NOMO-1 (cell line): ENCODE data around the gene DLGAP1.
"Not testable (repeated sequence)": the region's sequence is repeated elsewhere in the genome, so short reads cannot be mapped to it uniquely, and the experiment has no call there.

ENCODE experiments used
- DNase-seq, 2 experiments: peaks; one replicate each; lab custom pipeline; 2025; ENCODE audit not compliant: unreplicated experiment in 2 of 2; lab: John Stamatoyannopoulos, UW

The DLGAP1 gene

DNA sequence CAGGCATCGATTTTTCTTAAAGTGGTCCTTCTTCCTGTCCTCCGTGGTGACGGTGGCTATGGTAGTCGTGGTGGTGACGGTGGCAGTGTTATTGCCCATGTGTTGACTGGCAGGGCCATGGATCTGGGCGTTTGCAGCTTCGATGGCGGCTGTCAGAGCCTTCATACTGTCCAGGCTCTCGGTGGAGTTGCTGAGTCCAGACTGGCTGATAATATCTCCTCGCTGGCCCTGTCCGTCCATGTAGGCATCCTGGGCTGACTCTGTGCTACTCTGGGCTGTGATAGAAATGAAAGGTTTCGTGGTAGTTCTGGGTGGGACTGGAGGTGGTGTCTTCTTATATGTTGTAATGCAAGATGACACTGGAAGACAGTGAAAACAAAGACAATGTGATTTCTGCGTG lies 873.2 kb downstream of the DLGAP1 start:
- no peak for DNase-seq

DNA sequence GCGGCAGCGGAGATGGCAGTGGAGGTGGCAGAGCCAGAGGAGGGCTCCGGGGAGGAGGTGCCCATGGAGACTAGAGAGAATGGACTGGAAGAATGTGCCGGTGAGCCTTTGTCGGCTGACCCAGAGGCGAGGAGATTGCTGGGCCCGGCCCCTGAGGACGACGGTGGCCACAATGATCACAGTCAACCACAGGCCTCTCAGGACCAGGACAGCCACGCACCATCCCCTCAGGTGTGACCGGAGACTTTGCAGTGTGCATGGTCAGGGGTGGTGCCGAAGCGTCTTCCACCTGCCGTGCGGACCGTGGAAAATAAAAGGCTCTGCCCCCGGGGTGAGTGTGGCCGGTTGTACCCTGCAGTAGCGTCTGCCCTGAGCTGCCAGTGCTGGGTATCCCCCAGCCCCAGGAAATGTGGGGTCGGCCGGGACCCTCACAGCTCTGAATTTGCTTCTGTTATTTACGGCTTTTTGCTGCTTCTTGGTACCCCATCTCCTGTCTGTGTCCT lies 874.5 kb downstream of the DLGAP1 start:
- DNase-seq = not testable (repeated sequence)

DNA sequence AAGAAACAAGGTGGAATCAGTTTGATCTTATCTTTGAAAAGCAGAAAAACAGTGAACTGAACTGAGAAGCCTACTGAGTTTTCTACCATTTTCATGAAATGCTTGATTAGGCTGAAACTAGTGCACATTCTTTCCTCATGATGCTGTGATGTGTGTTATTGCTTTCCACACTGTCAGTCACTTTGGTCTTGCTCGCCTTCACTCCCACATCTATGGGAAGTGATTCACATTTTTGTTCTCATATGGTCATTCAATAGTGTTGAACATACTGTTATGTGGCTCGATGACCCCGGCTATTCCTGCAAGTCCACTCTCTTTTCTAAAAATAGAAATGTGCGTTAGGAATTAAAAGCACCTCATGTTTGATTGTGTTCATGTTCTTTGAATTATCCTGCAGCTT lies 875.4 kb downstream of the DLGAP1 start:
- no peak for DNase-seq

DNA sequence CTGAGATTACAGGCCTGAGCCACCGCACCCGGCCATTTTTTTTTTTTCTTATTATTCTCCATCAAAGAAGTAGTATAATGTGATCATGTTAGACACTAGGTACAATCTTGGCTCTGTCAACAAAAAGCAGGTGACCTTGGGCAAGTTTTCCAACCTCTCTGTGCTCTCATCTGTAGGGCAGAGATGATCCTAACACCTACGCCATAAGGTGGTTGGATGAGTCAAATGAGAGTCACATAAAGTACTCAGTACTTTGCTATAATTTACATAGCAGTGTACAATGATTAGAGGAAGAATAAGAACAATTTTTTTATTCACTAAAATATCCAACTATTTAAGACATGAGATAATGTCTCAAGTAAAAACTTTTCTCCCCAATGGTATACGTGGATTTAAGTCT lies 876.5 kb downstream of the DLGAP1 start:
- no peak for DNase-seq

DNA sequence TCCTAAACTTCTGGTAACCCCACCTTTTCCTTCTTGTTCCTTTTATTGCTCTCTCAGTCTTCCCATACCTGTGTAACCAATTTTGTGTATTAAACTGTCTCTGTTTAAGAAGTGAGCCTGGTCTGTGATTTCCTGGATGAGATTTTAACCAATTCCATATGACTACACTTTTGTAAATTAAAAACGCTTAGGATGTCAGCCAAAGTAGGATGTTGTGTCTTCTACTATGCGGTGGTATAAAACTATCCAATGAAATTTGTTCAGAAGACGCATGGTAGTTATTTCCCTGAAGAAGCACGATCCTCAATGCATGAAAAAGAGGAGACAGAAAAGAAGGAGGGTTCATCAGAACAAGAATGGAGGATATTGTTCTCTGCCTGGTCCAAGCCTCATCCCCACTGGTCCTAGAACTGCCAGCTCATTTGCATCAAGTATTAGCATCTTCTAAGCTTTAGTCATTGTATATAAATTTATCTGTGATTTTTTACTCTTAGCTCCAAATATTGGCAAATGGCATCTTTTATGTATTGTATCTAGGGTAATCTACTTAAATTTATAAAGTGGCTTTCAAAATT lies 877.7 kb downstream of the DLGAP1 start:
- DNase-seq = no peak

DNA sequence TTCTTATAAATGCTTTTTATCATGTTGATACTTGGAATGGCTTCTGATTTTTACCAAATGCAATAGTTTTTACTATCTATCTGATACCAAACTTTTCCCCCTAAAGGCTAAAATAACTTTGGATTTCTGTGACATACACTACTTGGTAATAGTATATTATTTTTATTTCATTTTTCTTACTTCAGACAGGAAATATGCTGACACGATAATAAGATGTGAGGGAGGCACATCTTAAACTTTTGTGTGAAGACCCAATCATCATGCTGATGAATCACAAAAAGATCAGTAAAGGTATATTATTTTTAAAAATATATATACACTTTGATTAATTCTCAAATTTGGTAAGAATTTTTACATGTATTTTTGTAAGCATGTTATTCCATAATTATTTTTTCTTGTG lies 882.3 kb downstream of the DLGAP1 start:
- no peak for DNase-seq

DNA sequence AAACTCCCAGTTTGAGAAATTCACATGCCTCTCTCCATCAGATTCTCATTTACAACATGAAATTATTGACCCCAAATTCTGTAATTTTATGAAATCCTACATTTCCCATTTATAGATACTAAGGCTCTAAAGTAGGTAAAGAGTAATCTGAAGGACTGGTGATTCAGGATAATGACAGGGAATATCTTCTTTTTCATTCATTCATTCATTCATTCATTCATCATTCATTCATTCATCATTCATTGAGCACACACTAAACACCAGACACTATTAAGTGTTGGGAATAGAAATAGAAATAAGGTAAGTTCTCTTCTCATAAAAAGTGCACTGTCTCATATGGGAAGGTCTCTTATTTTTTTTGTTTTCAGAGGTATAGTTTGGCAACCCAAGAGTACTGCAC lies 888.3 kb downstream of the DLGAP1 start:
- no peak for DNase-seq

DNA sequence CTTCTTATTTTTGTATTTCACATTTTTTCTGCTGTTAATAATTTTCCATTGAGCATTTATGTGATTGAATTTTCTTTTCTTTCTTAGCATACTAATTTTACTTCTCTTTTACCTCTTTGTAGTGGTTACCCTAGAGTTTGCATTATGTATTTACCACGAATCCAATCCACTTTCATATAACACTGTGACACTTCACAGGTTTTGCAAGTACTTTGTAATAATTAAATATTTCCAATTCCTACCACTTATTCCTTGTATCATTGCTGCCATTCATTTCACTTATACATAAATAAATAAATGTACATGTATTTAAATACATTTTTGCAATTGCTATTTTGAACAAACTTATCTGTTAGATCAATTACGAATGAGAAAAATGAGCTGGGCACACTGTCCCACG lies 894.4 kb downstream of the DLGAP1 start:
- no peak for DNase-seq

DNA sequence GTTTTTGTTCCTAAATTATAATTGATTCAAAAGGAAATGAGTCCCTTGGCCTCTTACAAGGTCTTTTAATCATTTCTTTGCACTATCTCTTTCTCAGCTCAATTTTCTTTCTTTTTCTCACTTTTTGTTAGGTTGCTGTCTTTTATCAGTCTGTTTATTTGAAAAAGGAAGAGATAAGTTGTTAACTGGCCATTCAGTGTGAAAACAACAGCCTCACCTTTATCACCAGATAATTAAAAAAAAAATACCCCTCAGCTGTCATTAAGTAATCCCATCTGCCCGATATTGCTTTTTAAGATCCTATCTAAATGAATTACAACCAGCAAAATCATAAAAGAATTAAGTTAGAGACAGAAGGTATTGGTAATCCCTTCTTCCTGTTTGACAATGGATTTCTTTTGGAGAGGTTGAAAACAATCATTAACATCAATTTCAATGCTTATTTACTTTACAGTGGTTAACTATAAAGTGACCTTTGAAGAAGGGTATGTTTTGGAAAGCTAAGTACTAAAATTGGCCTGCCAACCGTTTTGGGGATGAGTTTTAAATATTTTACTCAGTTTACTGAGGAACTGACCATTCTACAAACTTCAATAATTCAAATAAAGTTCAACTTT lies 900.2 kb downstream of the DLGAP1 start:
- DNase-seq = no peak

DNA sequence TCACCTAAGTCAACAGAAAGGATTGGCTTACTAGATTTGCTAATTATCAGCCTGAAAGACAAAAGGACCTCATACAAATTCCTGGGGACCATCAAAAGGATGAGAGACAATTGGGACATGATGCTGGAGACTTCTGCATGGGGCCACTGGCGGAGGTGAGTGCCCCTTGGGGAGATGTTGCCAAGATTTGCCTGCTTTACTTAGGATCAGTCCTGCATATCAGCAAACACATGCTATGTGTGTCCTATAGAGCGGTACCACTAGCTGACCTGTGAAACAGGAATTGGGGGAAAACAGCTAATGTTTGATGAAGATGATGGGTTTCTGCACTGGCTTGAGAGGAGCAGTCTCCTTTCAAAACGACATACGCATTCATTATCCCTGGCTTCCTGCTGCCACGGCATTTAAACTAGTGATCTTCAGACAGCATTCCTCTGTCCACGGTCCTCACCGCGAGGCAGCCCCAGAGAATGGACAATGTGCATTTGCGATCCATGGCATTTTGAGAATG lies 901.0 kb downstream of the DLGAP1 start:
- DNase-seq = no peak

DNA sequence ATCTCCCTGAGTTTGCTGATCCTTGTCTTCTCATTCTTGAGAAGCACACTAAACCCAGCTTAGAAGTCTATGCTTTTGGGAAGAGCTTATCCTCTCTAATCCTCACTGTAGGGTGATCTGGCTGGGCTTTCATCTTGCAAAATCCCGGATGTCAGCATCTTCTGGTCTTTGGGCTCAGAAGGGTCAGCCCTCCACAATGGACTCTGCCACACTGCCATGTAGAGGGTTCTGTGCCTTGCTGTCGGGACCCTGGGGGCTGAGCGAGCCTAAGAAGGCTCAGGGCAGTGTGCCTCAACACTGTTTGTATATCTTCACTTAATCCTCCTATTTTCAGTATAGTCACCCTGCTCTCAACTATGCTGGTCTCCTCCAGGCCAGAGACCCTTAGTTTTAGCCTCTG lies 902.8 kb downstream of the DLGAP1 start:
- no peak for DNase-seq

DNA sequence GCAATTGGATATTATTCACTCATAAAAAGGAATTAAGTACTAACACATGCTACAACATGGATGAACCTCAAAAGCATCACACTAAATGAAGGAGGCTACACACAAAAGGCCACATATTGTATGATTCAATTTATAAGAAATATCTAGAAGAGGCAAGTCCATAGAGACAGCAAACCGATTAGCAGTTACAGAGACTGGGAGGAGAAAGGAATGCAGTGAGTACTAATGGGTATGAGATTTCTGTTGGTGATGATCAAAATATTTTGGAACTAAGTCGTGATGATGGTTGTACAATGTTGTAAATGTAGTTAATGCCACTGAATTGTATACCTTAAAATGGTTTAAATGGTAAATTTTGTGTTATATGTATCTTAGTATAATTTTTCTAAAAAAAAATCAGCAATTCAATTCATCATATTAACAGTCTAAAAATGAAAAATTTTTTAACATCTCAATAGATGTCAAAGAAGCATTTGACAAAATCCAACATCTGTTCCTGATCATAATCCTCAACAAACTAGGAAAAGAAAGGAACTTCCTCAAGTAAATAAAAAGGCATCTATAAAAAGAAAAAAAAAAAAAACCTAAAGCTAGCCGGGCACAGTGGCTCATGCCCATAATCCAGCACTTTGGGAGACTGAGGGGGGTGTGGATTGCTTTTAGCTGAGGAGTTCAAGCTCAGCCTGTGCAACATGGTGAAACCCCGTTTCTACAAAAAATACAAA lies 907.1 kb downstream of the DLGAP1 start:
- no peak for DNase-seq

DNA sequence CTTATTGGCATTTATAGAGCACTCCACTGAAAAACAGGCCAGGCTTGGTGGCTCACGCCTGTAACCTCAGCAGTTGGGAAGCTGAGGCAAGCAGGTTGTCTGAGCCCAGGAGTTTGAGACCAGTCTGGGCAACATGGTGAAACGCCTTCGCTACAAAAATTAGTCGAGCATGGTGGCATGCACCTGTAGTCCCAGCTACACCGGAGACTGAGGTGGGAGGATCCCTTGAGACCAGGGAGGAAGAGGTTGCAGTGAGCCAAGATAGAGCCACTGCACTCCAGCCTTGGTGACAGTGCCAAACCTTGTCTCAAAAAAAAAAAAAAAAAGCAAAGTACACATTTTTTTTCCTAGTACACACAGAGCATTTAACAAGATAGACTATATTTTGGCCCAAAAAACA lies 909.0 kb downstream of the DLGAP1 start:
- no peak for DNase-seq

DNA sequence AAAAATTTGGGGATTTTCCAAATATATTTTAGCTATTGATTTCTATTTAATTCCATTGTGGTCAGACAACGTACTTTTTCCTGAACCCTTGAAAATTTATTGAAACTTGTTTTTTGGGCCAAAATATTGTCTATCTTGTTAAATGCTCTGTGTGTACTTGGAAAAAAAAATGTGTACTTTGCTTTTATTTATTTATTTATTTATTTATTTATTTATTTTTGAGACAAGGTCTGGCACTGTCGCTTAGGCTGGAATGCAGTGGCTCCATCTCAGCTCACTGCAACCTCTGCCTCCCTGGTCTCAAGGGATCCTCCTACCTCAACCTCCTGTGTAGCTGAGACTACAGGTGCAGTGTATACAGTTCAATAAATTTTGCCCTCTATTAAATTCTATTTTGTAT lies 910.6 kb downstream of the DLGAP1 start:
- no peak for DNase-seq

DNA sequence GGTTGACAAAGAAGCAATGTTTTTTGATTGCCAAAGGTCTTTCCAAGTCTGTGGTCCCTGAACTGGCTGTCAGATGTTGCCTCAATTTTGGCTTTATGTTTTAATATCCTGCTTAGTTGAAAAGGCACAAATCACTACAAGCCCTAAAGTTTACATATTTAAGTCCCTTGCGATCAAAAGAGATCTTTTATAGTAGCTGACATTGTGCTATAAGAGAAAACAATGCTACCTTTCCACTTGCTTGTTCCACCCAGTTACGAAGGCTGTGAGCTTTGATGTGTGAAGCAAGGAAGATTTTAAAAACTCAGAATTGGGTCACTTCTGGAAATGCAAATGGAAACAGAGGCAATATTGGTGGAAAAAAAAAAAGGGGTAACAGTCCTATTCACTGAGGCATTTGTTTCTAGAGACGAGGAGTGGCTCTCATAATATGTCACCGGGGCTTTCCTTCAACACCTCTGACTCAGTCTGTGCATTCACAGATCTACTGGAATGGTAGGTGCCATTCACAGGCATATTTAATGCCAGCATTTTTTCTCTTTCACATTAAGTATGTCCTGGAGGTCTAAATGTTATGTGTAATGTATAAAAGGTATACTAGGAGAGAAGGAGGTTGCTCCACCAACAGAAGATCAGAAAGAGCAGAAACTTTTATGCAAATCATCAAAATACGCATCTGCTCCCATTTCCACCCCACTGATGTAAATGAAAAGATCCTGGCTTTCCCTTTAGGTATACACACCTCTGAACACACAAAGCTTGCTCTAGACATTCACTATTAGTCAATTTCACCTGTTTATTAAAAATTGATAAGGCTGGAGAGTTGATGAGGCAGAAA lies 913.3 kb downstream of the DLGAP1 start:
- no peak for DNase-seq

DNA sequence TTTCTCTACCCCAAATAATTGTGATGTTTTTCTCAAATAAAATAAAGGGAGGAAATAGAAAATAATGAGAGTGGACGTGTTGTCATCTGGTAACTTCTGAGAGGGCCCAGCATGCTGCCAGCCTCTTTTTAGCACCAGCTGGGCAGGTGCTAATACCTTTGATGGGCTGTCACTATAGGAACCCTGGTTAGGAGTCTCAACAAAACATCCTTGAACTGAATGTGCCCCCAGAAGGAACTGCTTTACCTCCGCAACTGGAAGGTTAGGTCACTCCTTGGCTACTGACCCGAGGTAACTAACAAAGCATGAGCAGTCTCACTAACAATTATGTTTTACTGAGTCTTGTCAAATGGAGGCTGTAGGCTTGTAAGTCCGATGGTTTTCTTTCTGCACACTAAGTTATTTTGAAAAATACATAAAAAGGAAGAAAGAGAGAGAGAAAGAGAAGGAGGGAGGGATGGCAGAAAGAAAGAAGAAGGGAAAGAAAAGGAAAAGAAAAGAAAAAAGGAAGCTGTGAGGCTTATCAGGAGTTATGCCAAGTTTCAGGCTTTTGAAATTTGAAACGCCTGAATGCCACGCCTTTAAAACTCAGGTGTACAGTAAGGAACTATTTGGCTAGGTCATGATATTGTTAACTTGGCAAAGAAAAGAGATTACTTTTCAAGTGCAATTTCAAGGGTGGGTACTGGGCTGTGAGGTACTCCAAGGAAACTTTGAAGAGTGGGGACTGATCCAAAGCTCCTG lies 914.1 kb downstream of the DLGAP1 start:
- no peak for DNase-seq

DNA sequence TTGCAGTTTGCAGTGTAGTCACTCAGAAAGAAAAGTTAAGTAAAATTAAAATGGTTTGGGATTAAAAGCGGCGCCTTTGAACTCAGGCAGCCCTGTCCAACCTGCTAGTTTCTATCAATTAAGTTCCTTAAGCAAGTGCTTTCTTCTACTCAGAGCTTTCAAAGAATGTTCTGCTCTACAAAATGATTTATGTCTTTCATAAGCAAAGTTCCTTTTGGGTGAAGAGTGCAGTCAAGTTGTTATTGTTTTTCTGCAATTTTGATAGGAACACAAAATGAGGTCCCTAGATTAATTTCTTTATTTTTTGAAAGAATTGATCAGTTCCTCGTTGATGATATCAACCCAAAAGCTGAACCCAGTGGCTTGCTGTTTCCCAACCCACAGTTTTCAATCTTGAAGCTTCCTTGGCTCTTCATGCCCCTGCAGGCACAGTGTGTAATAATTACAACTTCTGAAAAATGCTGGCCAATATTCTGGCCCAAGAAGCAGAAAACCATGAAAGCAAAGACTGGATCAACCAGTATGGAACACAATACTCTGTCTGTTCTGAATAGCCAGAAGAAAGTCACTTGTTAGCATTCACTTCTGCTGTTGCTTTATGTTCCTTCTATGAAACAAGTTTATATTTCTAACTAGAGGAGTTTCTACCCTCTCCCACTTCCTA lies 916.0 kb downstream of the DLGAP1 start:
- DNase-seq = no peak

DNA sequence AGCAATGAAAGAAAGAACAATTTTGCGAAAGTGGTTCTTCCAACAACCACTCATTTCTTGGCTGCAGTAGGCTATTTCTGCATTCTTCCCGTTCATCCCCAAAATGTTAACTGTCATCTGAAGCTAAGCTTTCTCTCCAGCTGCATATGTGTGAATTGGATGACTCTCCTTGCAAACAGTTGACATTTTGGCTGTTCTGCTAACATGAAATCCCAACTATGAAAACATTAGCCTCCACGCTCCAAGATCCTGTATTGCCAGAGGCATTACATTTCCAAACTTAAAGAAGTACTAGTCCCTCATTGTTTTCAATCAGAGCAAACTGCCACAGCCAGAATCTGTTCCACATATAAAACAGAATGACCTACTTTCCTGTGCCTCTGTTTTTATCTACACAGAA lies 916.7 kb downstream of the DLGAP1 start:
- DNase-seq = no peak

DNA sequence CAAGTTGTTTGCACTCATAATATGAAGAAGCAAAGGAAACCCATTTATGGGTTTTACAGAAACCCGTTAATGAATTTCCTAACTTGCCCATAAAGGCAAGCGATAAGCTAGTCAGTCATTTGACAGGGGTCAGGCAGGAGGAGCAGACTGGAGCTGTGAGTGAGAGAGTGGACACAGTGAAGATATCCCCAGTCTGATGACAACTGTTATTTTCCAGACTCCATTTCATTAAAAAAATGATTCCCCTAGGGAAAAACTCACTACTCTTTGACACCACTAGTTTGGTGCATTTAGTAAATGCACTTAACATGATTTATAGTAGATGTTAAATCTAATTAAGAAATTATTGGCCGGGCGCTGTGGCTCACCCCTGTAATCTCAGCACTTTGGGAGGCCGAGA lies 924.3 kb downstream of the DLGAP1 start:
- DNase-seq = no peak

DNA sequence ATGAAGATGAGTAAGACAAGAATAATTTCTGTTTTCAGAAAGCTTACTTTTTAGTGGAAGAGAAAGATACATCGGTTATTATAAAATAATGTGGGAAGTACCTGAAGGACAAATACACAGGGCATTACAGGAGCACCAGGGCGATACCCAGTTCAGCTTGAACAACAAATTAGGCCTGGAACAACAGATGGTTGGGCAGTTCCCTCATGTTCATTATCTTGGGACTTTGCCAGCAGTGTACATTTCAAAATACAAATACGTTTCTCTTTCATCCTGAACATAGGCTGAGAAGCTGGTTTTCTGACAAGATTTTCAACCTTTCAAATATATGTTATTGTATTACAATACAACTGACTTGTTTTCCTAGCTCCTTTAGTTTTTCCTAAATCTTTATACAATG lies 925.5 kb downstream of the DLGAP1 start:
- no peak for DNase-seq
